ENCODE measurements around the gene PUDP.
"Not testable (repeated sequence)": the region's sequence is repeated elsewhere in the genome, so short reads cannot be mapped to it uniquely, and the experiment has no call there.

PUDP gene

DNA sequence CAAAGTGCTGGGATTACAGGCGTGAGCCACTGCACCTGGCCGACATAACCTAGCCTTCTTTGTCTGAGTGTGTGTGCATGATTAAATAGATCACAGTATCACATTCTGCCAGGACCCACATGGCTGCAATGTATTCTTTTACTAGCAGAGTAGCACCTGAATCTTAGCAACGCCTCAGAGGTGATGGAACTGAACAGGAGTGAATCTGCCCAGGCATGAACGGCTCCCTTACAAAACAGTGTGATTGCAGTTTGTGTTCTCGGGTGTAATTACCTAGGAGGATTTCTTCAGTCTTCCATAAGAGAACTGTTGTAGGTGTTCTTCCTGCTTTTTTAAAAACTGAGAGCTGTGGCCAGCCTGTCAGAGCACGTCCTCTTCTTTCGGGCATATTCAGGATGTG, 123.1 kb downstream of the PUDP start:
- DNase-seq = no peak

DNA sequence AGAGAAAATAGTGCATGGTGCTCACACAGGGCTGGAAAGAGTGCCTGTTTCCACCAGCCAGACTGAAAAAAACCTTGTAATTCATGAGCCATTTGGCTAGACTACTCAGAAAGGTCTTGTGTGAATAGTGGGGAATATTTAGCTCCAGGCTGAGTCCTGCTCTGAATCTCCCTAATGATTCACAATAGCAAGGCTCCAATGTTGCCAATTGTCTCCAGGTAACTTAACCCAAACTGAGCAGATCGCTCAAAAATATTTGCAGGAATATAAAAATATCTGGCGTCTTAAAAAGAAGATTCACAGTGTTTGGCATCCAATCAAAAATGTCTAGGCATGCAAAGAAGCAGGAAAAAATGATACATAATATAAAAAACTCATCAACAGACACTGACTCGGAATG, 125.0 kb downstream of the PUDP start:
- not testable (repeated sequence) for DNase-seq

DNA sequence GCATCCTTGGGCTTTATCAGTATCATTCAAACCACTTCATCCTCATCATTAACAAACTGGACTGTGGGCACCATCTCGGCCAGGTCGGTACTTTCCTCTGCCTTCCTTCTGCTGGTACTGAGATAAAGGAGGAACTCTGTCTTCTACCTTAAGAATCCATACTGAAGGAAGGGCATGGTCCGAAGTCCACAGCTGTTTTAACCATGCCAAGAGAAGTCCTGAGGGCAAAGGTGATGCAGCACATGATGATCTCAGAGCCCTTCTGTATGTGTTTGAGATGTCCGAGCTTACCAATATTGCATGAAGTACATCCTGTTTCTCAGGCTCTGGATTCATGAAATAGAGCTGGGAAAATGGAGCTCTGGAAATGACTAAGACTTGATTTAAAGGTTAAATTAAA, 126.0 kb downstream of the PUDP start:
- no peak for DNase-seq

DNA sequence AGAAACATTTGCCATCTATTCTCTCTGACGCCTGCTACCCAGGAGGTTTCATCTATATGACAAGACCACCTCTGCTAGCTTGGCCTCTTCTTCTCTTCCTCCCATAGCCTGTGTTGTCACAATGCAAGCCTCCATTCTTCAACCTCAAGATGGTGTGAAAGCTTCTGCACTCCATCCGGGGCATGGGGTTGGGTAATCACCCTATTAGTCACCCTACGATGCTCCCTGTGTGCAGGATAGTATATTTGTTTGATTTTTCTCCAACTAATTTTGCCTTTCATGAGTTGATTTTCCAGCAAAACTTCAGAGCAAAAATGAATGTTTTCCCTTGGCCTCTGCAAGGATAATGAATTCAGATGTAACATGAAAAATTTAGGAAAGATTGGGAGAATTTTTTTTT, 128.4 kb downstream of the PUDP start:
- no peak for DNase-seq

DNA sequence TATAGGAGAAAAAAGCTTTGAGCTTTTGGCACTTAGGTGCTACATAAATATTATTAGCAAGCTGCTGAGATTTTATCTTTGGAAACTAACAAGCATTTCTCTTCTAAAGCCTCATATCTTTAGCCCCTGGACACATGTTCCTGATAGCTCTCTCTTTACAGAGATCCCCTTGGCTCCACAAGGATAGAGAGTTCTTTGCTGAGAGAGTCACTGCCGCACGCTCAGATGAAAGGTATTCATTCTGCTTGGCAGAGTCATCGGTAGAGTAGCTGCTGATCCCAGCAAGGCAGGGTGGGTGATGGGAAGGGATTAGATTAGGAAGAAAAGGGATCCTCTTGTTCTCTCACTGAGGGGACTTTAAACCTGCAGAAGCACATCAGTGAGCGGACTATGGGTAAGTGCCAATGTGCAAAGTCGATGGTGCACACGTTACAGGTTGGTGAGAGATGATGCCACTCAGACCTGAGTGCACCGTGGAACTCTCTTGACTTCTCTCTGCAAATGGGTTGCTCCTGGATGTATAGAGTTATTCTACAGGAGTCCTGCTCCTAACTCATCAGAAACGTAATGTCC, 135.6 kb downstream of the PUDP start:
- not testable (repeated sequence) for DNase-seq

DNA sequence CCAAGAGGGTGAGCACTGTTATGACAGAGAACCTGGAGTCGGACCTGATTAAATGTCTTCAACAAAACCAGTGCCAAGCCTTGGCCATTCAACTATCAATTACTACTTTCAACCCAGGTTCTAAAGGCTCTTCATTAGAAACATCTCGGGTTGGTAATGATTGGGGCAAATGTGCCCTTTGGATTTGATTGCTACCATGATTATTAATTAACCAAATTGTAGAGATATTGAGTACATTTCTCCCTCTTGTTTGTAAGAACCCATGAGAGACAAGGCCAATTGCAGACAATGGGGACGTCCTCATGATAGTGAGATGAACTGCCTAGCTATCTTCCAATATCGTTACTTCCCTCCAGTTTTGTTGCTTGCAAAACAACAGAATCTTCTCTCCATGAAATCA, 137.1 kb downstream of the PUDP start:
- DNase-seq = not testable (repeated sequence)

DNA sequence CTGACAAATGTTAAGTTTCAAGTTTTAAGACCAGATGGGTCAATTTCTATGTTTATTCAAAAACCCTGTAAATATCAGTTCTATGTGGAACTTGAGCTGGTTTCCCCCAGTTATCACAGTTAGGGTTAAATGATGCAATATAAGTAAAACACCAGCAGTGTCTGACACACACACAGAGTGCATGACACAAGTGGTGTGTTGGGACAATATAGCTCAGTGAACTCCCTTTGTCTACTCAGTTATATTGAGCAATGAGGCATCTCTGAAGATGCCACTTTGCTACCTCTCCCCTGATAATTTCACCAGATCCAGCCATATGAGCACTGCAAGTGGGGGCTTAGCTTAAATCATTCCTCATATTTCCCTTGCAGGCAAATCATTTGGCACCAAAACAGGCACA, 140.6 kb downstream of the PUDP start:
- not testable (repeated sequence) for DNase-seq
